K562 (cell line): ENCODE data around the gene RNGTT. TPM values are rescaled to one million over a fixed set of nuclear protein-coding genes. Genes with fewer than 3 reads are reported as not detected.

ENCODE experiments used
- ATAC-seq: fragments of 200-7000 bp; cut with Tn5 transposase; 3 replicates; pipeline ENCODE4 v1.9.1; 2020; ENCODE audit warnings: moderate library complexity
- BruUV-seq: library from RNA; stranded (reverse); fragments of 400-500 nt; replicated peaks from 2 replicates; lab custom pipeline; 2021; lab: Mats Ljungman, UMichigan
- CTCF ChIA-PET: fragments of 300-600 bp; formaldehyde crosslinking; extraction: SDS; loops from one replicate; lab custom pipeline; 2021; ENCODE audit warnings: low intra/inter-chr PET ratio; lab: Yijun Ruan, JAX
- POLR2A ChIA-PET: fragments of 300-600, 350-650 bp; sonication (Branson Sonifier 250); formaldehyde crosslinking; extraction: SDS; loops from one replicate; lab custom pipeline; 2021; ENCODE audit warnings: antibody characterized with exemption, inconsistent platforms; lab: Yijun Ruan, JAX
- DNase-seq, 4 experiments: peaks; one replicate each; pipeline versions ENCODE4 v3.0.0 to v3.0.0-alpha.2; 2011 to 2018; ENCODE audit warnings: low spot score in 3 of 4, mixed read lengths in 3 of 4; ENCODE audit errors: extremely low read depth in 1 of 4
- FAIRE-seq: peaks from 2 replicates; lab custom pipeline; 2011; peaks lifted over from hg19 to GRCh38; lab: Jason Lieb, UNC
- H2AFZ ChIP-seq: 2 replicates; pipeline ENCODE4 v1.6.0; 2011; ENCODE audit warnings: low read depth, low read length, control low read depth, inconsistent platforms
- H3K27ac ChIP-seq: fragments of 200-600 bp; 3 replicates; pipeline ENCODE4 v1.8.0; 2011; ENCODE audit warnings: low read depth, mild to moderate bottlenecking, control low read depth, inconsistent platforms, low read length, moderate library complexity, mixed read lengths; ENCODE audit errors: extremely low read depth
- H3K27me3 ChIP-seq, 2 experiments: fragments of 300-600 bp in 1 of 2; 2 replicates in 1 of 2; 3 replicates in 1 of 2; pipeline versions ENCODE4 v1.6.0 to v1.8.0; 2011; ENCODE audit warnings: inconsistent platforms in 2 of 2, low read length in 2 of 2, mild to moderate bottlenecking in 1 of 2, mixed read lengths in 1 of 2, moderate library complexity in 1 of 2; ENCODE audit not compliant: control insufficient read depth in 2 of 2, insufficient read depth in 2 of 2
- H3K36me3 ChIP-seq: fragments of 300-600 bp; 3 replicates; pipeline ENCODE4 v1.8.0; 2011; ENCODE audit warnings: mild to moderate bottlenecking, low read length, inconsistent platforms; ENCODE audit not compliant: control insufficient read depth, insufficient read depth
- H3K4me1 ChIP-seq, 2 experiments: fragments of 200-600 bp in 1 of 2; replicated peaks in 1 of 2; 2 replicates in 1 of 2; 3 replicates in 1 of 2; pipeline versions ENCODE4 v1.5.1 to v1.8.0; 2011; ENCODE audit warnings: inconsistent platforms in 2 of 2, low read length in 2 of 2, mild to moderate bottlenecking in 1 of 2, mixed read lengths in 1 of 2, moderate library complexity in 1 of 2; ENCODE audit not compliant: control insufficient read depth in 2 of 2, insufficient read depth in 2 of 2
- H3K4me2 ChIP-seq: 2 replicates; pipeline ENCODE4 v1.6.1; 2011; ENCODE audit warnings: low read length, control low read depth, inconsistent platforms, mixed read lengths; ENCODE audit not compliant: insufficient read depth
- H3K4me3 ChIP-seq: fragments of 200-600 bp; sonication (generic), shearing (Covaris generic); 2 replicates; pipeline ENCODE4 v1.5.1; 2016; ENCODE audit warnings: control low read depth, inconsistent platforms
- H3K79me2 ChIP-seq: fragments of 200-600 bp; 3 replicates; pipeline ENCODE4 v1.8.0; 2011; ENCODE audit warnings: low read length, inconsistent platforms; ENCODE audit not compliant: control insufficient read depth, insufficient read depth
- H3K9ac ChIP-seq, 2 experiments: 2 replicates each; pipeline versions ENCODE4 v1.6.0 to v1.6.1; 2011; ENCODE audit warnings: low read depth in 2 of 2, low read length in 2 of 2, control low read depth in 1 of 2, inconsistent platforms in 1 of 2, mild to moderate bottlenecking in 1 of 2, mixed read lengths in 1 of 2; ENCODE audit not compliant: insufficient read depth in 1 of 2
- H3K9me1 ChIP-seq: one replicate; pipeline ENCODE4 v1.6.0; 2011; ENCODE audit warnings: inconsistent platforms, mild to moderate bottlenecking, low read length, moderate library complexity; ENCODE audit not compliant: control insufficient read depth, insufficient read depth
- H3K9me3 ChIP-seq: replicated peaks from 2 replicates; pipeline ENCODE4 v1.5.1; 2011; ENCODE audit warnings: low read depth, low read length, inconsistent platforms; ENCODE audit not compliant: control insufficient read depth, insufficient read depth
- H4K20me1 ChIP-seq: replicated peaks from 2 replicates; pipeline ENCODE4 v1.6.1; 2011; ENCODE audit warnings: low read length, inconsistent platforms, mixed read lengths; ENCODE audit not compliant: control insufficient read depth, insufficient read depth
- C11orf30 ChIP-seq: fragments of 450-650 bp; IDR thresholded peaks from 2 replicates; pipeline ENCODE4 v1.6.1; 2016; ENCODE audit warnings: low read depth, mild to moderate bottlenecking
- MAFF ChIP-seq: IDR thresholded peaks from 2 replicates; pipeline ENCODE4 v1.6.1; 2012; ENCODE audit warnings: low read length, improper control_type of control experiment
- MAFG ChIP-seq: fragments of 450-650 bp; conservative IDR thresholded peaks from 2 replicates; pipeline ENCODE4 v1.6.1; 2016; ENCODE audit warnings: missing genetic modification characterization, missing compliant biosample characterization
- MAFK ChIP-seq: IDR thresholded peaks from 2 replicates; pipeline ENCODE4 v1.6.1; 2011; ENCODE audit warnings: low read length, improper control_type of control experiment
- MAX ChIP-seq: sonication (generic); formaldehyde crosslinking; IDR thresholded peaks from 2 replicates; pipeline ENCODE4 v1.9.0; 2022; ENCODE audit warnings: mild to moderate bottlenecking, missing genetic modification reagents
- NFE2 ChIP-seq: IDR thresholded peaks from 2 replicates; pipeline ENCODE4 v1.6.1; 2014; ENCODE audit warnings: antibody characterized with exemption, low read depth
- OTX1 ChIP-seq: fragments of 450-650 bp; formaldehyde crosslinking; IDR thresholded peaks from 2 replicates; pipeline ENCODE4 v1.4.0; 2022; ENCODE audit warnings: mild to moderate bottlenecking
- ZNF316 ChIP-seq: fragments of 450-650 bp; IDR thresholded peaks from 2 replicates; pipeline ENCODE4 v1.6.1; 2016
- WGBS: fragments of 100-300 bp; shearing (Covaris generic); methylation state at CpG from one replicate; pipeline ENCODE4 v1.1.6; 2016; ENCODE audit warnings: low coverage, mixed read lengths; ENCODE audit not compliant: insufficient coverage; ENCODE audit errors: missing lambda C conversion rate; 5-methylcytosine and 5-hydroxymethylcytosine counted together
- in situ Hi-C: fragments of 300-500 bp; cut with MboI; formaldehyde crosslinking; loops from 4 replicates; pipeline ENCODE4 v1.15.0; 2018; ENCODE audit warnings: inconsistent platforms, mixed read lengths
- intact Hi-C: fragments of 100-400 bp; cut with micrococcal nuclease; formaldehyde crosslinking; loops from 2 replicates; pipeline ENCODE4 v1.14.2; 2022
- polyA plus RNA-seq, 8 experiments: library from polyadenylated mRNA; depleted of rRNA in 4 of 8; stranded (reverse) in 5 of 8; unstranded in 3 of 8; fragments of >200 nt; fragmentation: Nextera tagmentation in 2 of 8; fragmentation: Illumina TruSeq in 1 of 8; extraction: Ambion mirVana in 2 of 8; extraction: Trizol in 1 of 8; gene quantifications; 2 replicates each; pipeline versions ENCODE4 v1.2.1 to v1.2.3, GENCODE V29; 2011 to 2014; ENCODE audit warnings: inconsistent platforms in 1 of 8, missing spikeins in 1 of 8
- total RNA-seq, 7 experiments: library from RNA; depleted of rRNA in 6 of 7; stranded (reverse); fragments of >200 nt in 6 of 7; fragmentation: Illumina TruSeq in 2 of 7; extraction: Trizol in 2 of 7; gene quantifications; 2 replicates each; pipeline versions ENCODE4 v1.2.1 to v1.2.3, GENCODE V29; 2011 to 2021; ENCODE audit warnings: low replicate concordance in 1 of 7
- TF ChIP-seq, protein P1 (sequence below): fragments of 250-450 bp; sonication (Bioruptor Pico); IDR thresholded peaks from 2 replicates; pipeline ENCODE4 v1.5.0; 2021

The RNGTT gene
- total and polyA plus RNA-seq, 9 of the 15 experiments (the other 6 are each of a cell fraction or from before 2014, with no cell fraction given), result 6.1 to 31.7 (median 19.5) TPM

- Histone ChIP-seq H3K27ac (no peak overlapping the region), H3K9ac (no peak overlapping the region), H3K4me2 (no peak overlapping the region), H2AFZ (no peak overlapping the region), H3K9me3 (no peaks in the 10 kb centered on the region), H3K9me1 (peaks cover 2% of the 10 kb centered on the region), H3K27me3 (no peaks in the 10 kb centered on the region), H3K36me3 (no peaks in the 10 kb centered on the region; the same call in 2 of the 3 replicates), H3K4me1 (peaks cover 0 to 9% of the 10 kb centered on the region in 2 experiments; a peak in 2 of 5 replicates), H4K20me1 (no peaks in the 10 kb centered on the region), H3K79me2 (no peaks in the 10 kb centered on the region), H3K4me3 (no peak overlapping the region)
- POLR2A ChIA-PET, result interaction anchor here (0.6 kb wide), 1 partner anchor 216 kb away, joined by 3 read pairs; no protein-coding TSS in a partner anchor
- no peak for ATAC-seq
- intact Hi-C loops (no loop called here), in situ Hi-C loops (no loop called here)
- CTCF ChIA-PET, result interaction anchor here (0.9 kb wide), 1 partner anchor 939 kb away, joined by 3 read pairs; no protein-coding TSS in a partner anchor
- no peak for FAIRE-seq
- no peak for DNase-seq
- BruUV-seq, result no TSS peak
- TF ChIP-seq MAFG, result peak; percentile 77
- TF ChIP-seq, protein P1, sequence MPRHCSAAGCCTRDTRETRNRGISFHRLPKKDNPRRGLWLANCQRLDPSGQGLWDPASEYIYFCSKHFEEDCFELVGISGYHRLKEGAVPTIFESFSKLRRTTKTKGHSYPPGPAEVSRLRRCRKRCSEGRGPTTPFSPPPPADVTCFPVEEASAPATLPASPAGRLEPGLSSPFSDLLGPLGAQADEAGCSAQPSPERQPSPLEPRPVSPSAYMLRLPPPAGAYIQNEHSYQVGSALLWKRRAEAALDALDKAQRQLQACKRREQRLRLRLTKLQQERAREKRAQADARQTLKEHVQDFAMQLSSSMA (CRISPR knock-in tag), result no peak
- TF ChIP-seq MAFK, result peak; percentile 68; the same call in 1 of the 2 replicates
- TF ChIP-seq NFE2, result peak; percentile 28; the same call in 1 of the 2 replicates
- TF ChIP-seq MAFF, result peak; percentile 76
- peak; percentile 91 for TF ChIP-seq ZNF316
- peak; percentile 79 for TF ChIP-seq C11orf30
- no peak for TF ChIP-seq MAX (CRISPR knock-in tag)
- no peak for TF ChIP-seq OTX1 (CRISPR knock-in tag)
- 57% methylated on average over 2 of the region's 2 CpGs for WGBS
These were observed 95.3 kb downstream of the RNGTT start for GRCh38 chr6:88867841-88868731.
